Endothelial cell of hepatic sinusoid (primary cell): ENCODE measurements around the gene USP32.

Experiments used
- in situ Hi-C: cut with HindIII; loops from 2 replicates; pipeline ENCODE4 v1.10.0; 2017; ENCODE audit warnings: low sequenced_read_pairs

Gene USP32

GRCh38 chr17:60305141-60305540 lies 86.8 kb downstream of the USP32 start:
- in situ Hi-C loops = no loop called here

GRCh38 chr17:60304502-60304901 lies 87.4 kb downstream of the USP32 start:
- in situ Hi-C loops = no loop called here

- in situ Hi-C loops = no loop called here
Measured at GRCh38 chr17:60303406-60304099, 88.4 kb downstream of the USP32 start.

DNA sequence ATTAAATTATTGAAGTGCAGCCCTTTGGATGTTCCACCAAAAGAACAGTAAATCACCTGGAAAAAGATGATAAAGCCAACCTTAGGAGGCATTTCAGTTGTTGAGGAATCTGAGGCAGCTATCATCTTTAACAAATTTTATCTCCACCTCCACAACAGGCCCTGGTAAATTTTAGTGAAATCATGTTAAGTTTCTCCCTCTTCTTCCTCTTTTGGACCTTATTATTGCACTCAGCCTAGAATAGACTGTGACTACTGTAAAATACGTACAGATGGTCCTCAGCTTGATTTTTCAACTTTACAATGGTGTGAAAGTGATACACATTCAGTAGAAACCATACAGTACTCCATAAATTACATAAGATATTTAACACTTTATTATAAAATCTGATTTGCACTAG lies 90.3 kb downstream of the USP32 start:
- in situ Hi-C loops = no loop called here

- in situ Hi-C loops = no loop called here
Measured at GRCh38 chr17:60300949-60301348, 91.0 kb downstream of the USP32 start.

DNA sequence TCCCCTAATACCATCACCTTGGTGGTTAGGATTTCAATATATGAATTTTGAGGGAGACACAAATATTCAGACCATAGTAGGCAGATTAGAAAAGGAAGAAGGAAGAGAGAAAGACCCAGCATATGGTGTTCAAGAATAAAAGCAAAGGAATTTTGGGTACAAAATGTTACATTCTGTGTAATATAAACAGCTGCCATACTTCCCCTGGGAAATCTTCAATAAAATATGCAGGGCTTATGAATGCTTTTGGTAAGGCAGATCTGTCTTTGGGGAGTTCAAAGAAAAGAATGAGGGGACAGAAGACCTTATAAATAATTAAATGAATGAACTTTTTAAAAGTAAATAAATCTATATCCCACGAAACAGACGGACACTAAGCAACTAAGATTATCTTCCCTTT lies 91.9 kb downstream of the USP32 start:
- in situ Hi-C loops = no loop called here

GRCh38 chr17:60297760-60298401 lies 94.1 kb downstream of the USP32 start:
- in situ Hi-C loops = no loop called here

GRCh38 chr17:60296177-60296576 lies 95.8 kb downstream of the USP32 start:
- in situ Hi-C loops = no loop called here

DNA sequence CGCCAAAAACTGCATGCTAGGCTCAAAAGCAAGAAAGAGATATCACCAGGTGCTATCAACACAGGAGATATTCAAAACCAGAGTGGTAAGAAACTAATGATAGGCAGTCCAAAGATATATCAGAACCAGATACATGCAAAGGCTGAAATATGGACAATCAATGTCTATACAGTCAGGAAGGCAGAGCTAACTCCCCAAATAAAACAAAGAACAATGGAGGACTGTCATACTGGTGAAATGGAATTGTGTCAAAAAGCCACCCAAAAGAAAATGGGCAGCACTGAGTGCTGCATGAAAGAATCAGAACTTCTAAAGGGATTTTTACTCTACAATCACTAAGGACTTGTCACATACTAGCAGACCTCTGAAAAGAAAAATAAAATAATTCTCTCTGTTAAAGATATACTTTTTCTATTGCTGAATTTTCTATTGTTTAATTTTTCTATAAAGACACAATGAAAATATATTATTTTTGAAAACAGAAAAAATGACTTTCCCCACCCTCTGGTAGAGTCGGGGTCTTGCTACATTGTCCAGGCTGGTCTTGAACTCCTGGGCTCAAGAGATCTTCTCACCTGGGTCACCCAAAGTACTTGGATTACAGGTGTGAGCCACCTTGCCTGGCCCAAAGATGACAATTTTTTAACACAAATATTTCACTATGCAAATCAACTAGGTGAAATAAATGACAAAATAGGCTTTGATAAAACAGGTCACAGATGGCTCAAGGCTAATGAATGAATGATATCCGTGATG lies 98.2 kb downstream of the USP32 start:
- in situ Hi-C loops = no loop called here

DNA sequence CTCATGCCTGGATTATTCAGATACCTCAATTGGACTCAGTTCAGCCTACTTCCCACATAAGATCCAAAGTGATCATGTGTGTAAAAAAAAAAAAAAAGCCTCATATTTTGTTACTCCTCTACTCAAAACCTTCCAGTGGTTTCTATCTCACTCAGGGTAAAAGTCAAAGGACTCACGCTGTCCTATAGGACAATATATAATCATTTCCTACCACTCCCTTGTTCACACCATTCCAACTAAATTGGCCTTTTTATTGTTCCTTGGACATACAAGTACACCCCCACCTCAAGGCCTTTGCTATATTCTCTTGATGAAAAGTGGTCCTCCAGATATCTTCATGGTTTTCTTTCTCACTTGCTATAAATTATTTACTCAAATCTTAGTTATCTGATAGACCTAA lies 99.2 kb downstream of the USP32 start:
- in situ Hi-C loops = no loop called here

DNA sequence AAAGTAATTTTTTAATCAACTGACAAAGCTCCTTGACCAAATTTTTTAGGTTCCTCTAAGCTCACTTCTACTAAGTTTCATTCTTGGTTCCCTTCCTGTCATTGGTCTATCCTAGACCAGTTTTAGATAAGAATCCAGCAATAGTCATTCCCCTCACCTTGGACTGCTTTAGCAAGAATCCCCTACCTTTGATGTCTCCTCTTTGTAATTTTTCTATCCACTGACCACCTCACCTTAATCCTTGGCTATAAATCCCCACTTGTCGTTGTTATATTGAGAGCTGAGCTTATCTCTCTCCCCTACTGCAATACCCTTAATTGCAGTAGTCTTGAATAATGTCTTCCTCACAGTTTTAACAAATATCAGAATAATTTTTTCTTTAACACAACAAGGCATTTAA lies 107.2 kb downstream of the USP32 start:
- in situ Hi-C loops = no loop called here

DNA sequence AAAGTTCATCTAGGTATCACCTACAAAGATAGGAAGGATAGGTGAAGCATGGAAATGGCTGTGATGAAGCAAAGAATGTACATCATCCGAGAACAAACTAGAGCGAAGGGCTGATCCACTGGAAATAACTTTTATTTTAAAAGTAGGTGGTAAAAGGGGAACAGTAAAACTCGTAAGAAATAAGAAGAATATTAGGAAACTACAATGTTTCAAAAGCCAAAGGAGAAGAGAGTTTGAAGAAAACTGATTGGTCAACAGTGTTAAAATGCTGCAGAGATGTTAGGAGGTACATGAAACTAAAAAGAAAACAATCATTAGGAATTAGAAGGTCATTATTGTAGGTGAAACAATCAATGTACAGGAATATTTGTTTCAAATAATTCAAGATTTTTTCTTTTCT lies 108.1 kb downstream of the USP32 start:
- in situ Hi-C loops = no loop called here

GRCh38 chr17:60280673-60281072 lies 111.3 kb downstream of the USP32 start:
- in situ Hi-C loops = no loop called here

GRCh38 chr17:60278237-60278636 lies 113.7 kb downstream of the USP32 start:
- in situ Hi-C loops = no loop called here

GRCh38 chr17:60277258-60277657 lies 114.7 kb downstream of the USP32 start:
- in situ Hi-C loops = no loop called here

GRCh38 chr17:60269417-60269816 lies 122.5 kb downstream of the USP32 start:
- in situ Hi-C loops = no loop called here

DNA sequence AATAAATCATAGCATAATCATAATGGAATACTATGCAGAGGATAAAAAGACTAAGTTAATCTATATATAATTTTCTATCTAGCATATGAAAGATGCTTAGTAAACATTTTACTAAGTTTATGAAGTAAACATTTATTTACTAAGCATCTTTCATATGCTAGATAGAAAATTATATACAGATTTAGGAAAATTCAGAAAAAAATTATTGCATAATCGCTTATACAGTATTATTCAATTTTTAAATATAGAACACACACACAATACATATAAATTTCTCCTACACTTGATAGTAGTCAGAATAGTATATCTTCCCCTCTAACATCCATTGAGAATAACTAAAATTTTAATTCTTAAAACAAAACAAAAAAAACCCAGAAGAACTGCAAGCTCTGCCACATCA lies 131.4 kb downstream of the USP32 start:
- in situ Hi-C loops = no loop called here

GRCh38 chr17:60258313-60258712 lies 133.6 kb downstream of the USP32 start:
- in situ Hi-C loops = no loop called here

DNA sequence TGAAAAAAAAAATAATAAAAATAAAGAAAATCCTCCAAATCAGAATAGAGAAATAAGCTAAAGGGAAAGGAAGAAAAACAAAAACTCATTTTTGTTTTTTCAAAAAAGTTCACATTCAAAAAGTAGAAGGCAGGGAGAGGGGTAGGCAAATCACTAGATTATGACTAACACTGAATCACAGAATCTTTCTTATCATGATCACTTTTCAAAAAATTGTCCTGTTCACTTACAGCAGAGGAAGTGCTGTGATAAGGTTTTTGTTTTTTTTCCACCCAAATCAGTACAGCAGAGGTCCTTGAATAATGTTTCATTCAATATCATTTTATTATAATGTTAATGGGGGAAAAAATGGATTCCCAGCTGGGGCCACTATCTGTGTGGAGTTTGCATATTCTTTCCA lies 135.8 kb downstream of the USP32 start:
- in situ Hi-C loops = no loop called here

DNA sequence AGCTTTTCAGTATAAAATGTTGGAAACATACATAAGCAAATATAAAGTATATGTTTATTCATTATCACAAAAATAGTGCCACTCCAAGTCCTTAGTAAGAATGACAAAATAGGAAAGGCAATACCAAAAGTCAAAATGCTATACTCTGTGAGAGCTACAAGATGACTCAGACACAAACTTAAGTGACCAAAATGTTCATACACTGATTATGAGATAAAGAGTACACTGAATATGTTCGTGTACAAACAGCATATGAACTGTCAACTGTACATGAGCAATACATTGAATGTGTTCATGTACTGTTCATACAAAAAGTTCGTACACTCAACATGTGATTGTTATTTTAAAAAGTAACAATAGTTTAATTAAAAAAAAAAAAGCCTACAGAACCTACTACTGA lies 138.9 kb downstream of the USP32 start:
- in situ Hi-C loops = no loop called here

DNA sequence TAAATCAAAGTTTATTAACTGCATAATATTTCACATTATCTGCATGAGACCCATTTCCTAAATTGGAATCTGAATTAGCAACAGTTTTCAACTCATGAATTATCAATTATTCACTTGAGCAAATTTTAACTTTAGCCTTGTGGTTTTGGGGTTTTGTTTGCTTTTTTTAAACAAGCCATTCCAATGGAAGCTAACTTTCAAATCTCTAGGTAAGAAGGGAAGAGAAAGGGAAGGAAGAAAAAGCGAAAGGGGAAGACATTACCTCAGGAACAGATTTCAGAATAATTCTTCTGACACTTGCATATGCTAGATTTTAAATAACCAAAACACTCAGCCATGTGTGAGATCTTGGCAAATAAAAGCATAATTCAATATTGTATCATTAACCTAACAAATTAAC lies 139.5 kb downstream of the USP32 start:
- in situ Hi-C loops = no loop called here

DNA sequence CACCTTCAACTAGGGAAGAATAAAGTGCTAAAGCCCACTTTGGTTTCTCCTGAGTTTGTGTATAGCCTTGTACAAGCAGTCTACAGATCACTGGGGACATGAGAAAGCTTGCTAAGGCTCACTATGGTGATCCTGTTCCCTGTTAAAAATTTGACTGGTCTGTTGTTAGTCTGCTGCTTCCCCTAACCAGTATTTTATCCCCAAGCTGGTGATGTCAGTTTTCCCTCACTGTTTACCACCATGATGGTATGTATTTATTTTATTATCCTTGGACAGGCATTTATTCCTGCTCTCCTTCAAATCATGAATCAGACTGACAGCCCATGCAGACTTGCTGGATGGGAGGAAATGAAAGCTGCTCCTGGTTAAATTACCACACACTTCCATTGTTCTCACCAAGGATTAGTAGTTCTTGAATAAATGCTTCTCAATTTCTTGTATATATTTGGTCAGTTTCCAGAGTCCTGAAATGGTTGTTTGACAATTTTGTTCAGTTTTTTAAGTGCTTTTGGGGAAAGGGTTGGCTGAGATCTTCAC lies 142.6 kb downstream of the USP32 start:
- in situ Hi-C loops = loop anchor here (5.0 to 25.0 kb wide), 2 partner anchors 83 to 163 kb away; partner anchors contain the start of gene CHCT1
